Measurements from ENCODE around the gene TBX21.
A peak's percentile ranks its signal among the peaks of the same experiment; 100 is the strongest.
"Not testable (repeated sequence)": the region's sequence is repeated elsewhere in the genome, so short reads cannot be mapped to it uniquely, and the experiment has no call there.

The TBX21 gene

DNA sequence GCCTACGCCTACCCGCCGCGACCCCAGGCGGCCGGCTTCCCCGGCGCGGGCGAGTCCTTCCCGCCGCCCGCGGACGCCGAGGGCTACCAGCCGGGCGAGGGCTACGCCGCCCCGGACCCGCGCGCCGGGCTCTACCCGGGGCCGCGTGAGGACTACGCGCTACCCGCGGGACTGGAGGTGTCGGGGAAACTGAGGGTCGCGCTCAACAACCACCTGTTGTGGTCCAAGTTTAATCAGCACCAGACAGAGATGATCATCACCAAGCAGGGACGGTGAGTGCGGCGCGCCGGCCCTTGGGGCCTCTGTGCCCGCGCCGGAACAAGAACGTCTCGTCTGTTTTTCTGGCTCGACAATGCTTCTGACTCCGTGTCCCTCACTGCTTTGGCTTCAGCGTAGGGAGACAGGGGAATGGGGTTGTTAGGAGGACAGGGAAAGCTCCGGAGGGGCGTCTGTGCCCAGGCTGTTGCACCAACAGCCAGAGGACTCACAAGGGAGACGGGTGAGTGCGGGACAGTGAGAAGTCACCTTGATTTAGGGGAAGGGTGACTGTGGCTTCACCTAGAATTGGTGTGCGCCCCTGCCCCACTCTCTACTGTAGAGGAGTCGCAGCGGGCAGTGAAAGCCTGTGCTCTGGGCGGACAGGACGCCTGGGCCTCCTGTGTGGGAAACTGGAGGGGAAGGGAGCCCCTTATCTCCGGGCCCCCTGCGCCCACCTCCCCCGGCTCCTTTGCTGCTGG lies 806 bp downstream of the TBX21 start:
- H3K4me3 ChIP-seq (ENCODE audit: low read depth, low read length): peak overlapping the region; percentile 37
- TF ChIP-seq, protein P1, sequence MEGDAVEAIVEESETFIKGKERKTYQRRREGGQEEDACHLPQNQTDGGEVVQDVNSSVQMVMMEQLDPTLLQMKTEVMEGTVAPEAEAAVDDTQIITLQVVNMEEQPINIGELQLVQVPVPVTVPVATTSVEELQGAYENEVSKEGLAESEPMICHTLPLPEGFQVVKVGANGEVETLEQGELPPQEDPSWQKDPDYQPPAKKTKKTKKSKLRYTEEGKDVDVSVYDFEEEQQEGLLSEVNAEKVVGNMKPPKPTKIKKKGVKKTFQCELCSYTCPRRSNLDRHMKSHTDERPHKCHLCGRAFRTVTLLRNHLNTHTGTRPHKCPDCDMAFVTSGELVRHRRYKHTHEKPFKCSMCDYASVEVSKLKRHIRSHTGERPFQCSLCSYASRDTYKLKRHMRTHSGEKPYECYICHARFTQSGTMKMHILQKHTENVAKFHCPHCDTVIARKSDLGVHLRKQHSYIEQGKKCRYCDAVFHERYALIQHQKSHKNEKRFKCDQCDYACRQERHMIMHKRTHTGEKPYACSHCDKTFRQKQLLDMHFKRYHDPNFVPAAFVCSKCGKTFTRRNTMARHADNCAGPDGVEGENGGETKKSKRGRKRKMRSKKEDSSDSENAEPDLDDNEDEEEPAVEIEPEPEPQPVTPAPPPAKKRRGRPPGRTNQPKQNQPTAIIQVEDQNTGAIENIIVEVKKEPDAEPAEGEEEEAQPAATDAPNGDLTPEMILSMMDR (IDR thresholded peaks at IDR 0.05; ENCODE audit: low read depth, low read length, missing control alignments): no peak
- no peak for DNase-seq (ENCODE audit: low read depth)

DNA sequence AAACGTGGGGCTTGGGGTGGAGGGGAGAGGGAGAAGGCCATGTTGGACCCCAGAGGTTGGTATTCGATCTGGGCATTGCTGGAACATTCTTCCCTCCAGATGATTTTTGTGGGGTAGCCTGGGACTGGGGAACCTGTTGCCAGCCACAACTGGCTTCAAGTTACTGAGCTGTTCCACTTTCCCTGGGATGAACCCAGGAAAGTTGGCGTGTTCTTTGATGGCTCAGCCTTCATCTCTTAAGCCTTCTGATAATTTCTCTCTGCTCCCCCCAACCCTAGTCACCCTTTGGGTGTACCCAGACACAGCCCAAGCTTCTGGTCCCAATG lies 2.1 kb downstream of the TBX21 start:
- H3K4me3 ChIP-seq (ENCODE audit: low read depth, low read length): no peak overlapping the region
- TF ChIP-seq, protein P1 (IDR thresholded peaks at IDR 0.05; ENCODE audit: low read depth, low read length, missing control alignments): no peak
- no peak for DNase-seq (ENCODE audit: low read depth)

DNA sequence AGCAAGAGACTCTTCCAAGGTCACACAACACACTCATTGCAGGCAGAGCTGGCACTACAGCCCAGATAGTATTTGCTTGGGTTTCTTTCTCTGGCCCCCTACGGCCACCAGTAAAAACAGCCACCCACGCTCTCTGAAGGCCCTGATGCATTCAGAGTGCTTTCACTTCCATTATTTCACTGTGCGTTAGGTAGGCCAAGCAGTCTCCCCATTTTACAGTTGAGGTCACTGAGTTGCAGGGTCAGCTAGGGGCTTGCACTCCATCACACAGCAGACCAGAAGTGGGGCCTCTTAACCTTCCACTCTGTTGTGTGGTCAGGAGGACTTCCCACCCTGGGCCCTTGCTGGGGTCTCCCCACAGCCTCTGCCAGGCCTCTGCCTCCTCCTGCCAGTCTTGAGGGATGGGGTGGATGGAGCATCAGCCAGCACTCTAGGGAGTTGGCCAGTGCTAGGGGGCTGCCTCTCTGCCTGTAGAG lies 2.5 kb downstream of the TBX21 start:
- TF ChIP-seq, protein P1 (IDR thresholded peaks at IDR 0.05; ENCODE audit: low read depth, low read length, missing control alignments): peak; percentile 15
- H3K4me3 ChIP-seq (ENCODE audit: low read depth, low read length): no peak overlapping the region
- DNase-seq (ENCODE audit: low read depth): peak; percentile 35

DNA sequence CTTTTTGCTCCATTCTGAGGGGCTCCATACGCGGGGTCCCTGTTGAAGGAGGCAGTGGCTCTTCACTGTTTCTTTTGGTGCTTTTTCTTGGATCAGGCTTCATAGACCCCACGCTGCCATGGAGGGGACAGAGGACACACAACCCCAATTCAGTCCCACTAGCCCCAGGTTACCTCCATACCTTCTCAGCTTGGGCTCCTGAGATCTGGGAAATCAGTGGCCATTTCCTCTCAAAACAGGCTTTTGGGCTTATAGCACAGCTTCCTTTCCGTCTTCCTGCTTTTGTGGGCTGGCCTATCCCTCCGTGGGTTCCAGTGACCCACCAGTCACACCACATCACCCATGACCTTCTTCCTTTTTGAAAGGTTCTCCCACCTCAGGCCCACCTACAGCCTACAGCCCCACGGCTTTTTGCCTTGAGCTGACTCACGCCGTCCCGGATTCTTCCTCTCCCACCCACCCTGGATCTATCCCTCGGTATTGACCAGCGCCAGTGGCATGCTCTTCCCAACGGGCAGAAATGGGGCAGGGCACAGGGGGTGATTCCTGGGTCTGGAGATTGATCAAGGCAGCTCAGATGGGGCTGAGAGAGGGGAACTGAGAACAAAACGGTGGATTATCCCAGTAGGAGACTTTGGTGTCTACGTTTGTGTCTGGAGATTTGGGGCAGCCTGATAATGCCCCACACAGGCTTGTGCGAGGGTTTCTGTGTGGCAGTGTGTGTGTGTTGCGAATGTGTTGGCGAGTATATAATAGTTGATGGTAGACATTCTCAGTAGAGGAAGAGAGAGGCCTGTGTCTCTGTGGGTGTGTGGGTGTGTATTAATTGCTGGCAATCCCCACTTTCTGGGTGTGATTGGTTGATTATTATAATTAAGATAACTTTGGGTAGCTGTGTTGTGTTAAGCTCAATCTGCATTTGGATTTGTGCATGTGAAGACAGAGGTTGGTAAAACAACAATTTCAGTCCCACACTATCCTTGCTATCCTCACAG lies 3.8 kb downstream of the TBX21 start:
- DNase-seq (ENCODE audit: low read depth): no peak
- no peak overlapping the region for H3K4me3 ChIP-seq (ENCODE audit: low read depth, low read length)
- TF ChIP-seq, protein P1 (IDR thresholded peaks at IDR 0.05; ENCODE audit: low read depth, low read length, missing control alignments): no peak

DNA sequence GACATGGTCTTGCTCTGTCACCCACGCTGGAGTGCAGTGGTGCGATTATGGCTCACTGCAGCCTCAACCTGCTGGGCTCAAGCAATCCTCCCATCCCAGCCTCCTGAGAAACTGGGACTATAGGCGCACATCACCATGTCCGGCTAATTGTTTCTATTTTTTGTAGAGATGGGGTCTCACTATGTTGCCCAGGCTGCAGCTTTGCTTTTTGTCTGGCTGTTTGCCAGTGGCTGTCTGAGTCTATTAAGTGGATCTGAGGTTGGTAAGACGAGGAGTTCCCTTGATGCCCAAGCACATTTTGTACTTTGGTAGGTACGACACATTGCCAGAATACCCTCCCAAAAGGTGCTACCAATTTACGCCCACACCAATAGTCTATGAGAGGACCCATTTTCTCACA lies 5.1 kb downstream of the TBX21 start:
- no peak overlapping the region for H3K4me3 ChIP-seq (ENCODE audit: low read depth, low read length)
- DNase-seq (ENCODE audit: low read depth): no peak
- TF ChIP-seq, protein P1 (IDR thresholded peaks at IDR 0.05; ENCODE audit: low read depth, low read length, missing control alignments): no peak

DNA sequence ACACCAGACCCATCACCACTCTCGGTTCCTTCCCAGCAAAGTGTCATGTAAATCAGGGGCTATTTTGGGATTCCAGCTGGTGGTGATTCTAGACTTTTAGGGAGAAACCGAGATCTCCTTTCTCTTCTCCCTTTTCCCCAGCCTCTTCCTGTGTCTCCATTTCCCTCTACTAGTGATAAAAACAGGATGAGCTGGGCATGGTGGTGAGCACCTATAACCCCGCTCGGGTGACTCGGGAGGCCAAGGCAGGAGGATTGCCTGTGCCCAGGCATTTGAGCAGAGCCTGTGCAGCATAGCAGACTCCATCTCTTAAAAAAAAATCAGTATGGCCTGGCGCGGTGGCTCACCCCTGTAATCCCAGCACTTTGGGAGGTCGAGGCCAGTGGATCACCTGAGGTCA lies 6.1 kb downstream of the TBX21 start:
- DNase-seq (ENCODE audit: low read depth): no peak
- no peak overlapping the region for H3K4me3 ChIP-seq (ENCODE audit: low read depth, low read length)
- TF ChIP-seq, protein P1 (IDR thresholded peaks at IDR 0.05; ENCODE audit: low read depth, low read length, missing control alignments): no peak

DNA sequence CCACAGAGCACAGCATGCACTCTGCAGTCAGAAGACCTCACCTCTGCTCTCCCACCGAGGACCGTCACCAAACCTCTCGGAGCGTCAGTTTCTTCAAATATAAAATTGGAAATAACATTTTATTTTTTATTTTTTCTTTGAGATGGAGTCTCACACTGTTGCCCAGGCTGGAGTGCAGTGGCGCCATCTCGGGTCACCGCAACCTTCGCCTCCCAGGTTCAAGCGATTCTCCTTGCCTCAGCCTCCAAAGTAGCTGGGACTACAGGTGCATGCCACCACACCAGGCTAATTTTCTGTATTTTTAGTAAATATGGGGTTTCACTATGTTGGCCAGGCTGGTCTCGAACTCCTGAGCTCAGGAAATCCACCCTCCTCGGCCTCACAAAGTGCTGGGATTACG lies 6.9 kb downstream of the TBX21 start:
- DNase-seq (ENCODE audit: low read depth); H3K4me3 ChIP-seq (ENCODE audit: low read depth, low read length): not testable (repeated sequence)

Measured in GM12864 (cell line).